NCI-H2196 treated with DMSO at 0.1 percent for 48 hours (cell line): ENCODE data around the gene PCDH7.

Experiments
- DNase-seq: peaks from one replicate; lab custom pipeline; 2025; ENCODE audit not compliant: unreplicated experiment; lab: John Stamatoyannopoulos, UW

The PCDH7 gene

DNA sequence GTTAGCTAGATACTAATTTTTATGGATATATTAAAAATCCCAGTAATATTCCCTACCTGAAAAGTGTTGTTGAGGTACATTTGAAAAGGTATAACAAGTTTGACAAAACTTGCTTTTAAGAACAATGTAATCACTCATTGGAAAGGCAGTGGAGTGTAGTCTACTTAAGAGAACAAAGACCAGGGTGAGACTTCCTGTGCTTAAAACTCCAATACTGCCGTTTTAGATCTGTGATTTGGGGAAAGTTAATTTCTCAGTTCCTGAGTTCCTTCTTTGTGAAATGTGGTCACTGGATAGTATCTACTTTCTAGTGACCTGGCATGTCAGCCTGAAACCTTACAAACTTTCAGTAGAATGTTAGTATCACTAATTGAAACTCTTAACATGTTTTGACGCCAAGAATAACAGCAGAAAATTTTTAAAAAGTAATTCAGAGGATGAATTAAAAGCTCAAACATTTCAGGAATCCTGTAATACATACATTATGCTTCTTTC lies 56.8 kb downstream of the PCDH7 start:
- DNase-seq: no peak
